ENCODE data around the gene ZSWIM9.

Gene ZSWIM9

DNA sequence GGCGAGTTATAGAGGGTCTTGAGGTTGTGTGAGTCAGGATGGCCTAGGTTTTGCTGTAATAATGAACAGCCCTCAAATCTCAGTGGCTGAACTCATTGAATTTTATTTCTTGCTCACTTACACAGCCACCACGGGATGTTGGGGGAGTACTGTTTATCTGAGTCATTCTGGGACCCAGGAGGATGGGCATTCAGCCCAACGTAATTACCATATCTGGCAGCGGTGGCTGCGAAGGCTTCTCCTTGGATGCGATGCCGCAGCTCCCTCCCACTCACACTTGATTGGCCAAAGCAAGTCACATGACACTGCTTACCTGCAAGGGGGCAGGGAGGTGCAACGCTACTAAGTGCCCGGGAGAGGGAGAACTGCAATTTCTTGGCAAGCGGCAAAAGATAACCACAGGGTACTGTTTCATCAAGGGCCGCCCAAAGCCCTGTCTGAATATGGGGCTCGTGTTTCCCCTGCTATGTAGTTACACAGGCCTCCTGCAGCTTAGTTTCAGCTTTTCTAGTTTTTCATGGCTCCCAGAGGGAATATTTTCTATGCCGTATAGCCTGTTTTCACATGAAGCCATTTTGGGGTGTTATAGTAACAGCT lies 19.9 kb downstream of the ZSWIM9 start (continued):
- TF ChIP-seq GLIS1 (tag by site-specific recombination; IDR thresholded peaks at IDR 0.05) = peak; percentile 95
- no peak for TF ChIP-seq ZNF138 (tag by site-specific recombination; IDR thresholded peaks at IDR 0.05; ENCODE audit: borderline replicate concordance)
- TF ChIP-seq, protein P1, sequence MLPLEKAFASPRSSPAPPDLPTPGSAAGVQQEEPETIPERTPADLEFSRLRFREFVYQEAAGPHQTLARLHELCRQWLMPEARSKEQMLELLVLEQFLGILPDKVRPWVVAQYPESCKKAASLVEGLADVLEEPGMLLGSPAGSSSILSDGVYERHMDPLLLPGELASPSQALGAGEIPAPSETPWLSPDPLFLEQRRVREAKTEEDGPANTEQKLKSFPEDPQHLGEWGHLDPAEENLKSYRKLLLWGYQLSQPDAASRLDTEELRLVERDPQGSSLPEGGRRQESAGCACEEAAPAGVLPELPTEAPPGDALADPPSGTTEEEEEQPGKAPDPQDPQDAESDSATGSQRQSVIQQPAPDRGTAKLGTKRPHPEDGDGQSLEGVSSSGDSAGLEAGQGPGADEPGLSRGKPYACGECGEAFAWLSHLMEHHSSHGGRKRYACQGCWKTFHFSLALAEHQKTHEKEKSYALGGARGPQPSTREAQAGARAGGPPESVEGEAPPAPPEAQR (tag by site-specific recombination; IDR thresholded peaks at IDR 0.05) = no peak
- TF ChIP-seq, protein P2, sequence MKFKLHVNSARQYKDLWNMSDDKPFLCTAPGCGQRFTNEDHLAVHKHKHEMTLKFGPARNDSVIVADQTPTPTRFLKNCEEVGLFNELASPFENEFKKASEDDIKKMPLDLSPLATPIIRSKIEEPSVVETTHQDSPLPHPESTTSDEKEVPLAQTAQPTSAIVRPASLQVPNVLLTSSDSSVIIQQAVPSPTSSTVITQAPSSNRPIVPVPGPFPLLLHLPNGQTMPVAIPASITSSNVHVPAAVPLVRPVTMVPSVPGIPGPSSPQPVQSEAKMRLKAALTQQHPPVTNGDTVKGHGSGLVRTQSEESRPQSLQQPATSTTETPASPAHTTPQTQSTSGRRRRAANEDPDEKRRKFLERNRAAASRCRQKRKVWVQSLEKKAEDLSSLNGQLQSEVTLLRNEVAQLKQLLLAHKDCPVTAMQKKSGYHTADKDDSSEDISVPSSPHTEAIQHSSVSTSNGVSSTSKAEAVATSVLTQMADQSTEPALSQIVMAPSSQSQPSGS (tag by site-specific recombination; IDR thresholded peaks at IDR 0.05; ENCODE audit: low read depth) = no peak
- TF ChIP-seq ZNF670 (tag by site-specific recombination; IDR thresholded peaks at IDR 0.05; ENCODE audit: low read depth) = no peak
- no peak for TF ChIP-seq ZNF184 (tag by site-specific recombination; IDR thresholded peaks at IDR 0.05)
- TF ChIP-seq ZNF629 (tag by site-specific recombination; IDR thresholded peaks at IDR 0.05) = no peak
- TF ChIP-seq ZNF391 (tag by site-specific recombination; IDR thresholded peaks at IDR 0.05; ENCODE audit: borderline replicate concordance, low read depth) = no peak
- TF ChIP-seq ZNF311 (tag by site-specific recombination; IDR thresholded peaks at IDR 0.05; ENCODE audit: borderline replicate concordance) = no peak
- no peak for TF ChIP-seq MYNN (tag by site-specific recombination; IDR thresholded peaks at IDR 0.05; ENCODE audit: borderline replicate concordance)
- TF ChIP-seq ZNF341 (tag by site-specific recombination; IDR thresholded peaks at IDR 0.05; ENCODE audit: low read depth) = peak; percentile 85
- TF ChIP-seq ZFP3 (tag by site-specific recombination; IDR thresholded peaks at IDR 0.05; ENCODE audit: low read depth) = no peak
- no peak for TF ChIP-seq ZNF239 (tag by site-specific recombination; IDR thresholded peaks at IDR 0.05)
- no peak for TF ChIP-seq RBAK (tag by site-specific recombination; IDR thresholded peaks at IDR 0.05)
- TF ChIP-seq ZNF658 (tag by site-specific recombination; IDR thresholded peaks at IDR 0.05) = no peak
- TF ChIP-seq, protein P3, sequence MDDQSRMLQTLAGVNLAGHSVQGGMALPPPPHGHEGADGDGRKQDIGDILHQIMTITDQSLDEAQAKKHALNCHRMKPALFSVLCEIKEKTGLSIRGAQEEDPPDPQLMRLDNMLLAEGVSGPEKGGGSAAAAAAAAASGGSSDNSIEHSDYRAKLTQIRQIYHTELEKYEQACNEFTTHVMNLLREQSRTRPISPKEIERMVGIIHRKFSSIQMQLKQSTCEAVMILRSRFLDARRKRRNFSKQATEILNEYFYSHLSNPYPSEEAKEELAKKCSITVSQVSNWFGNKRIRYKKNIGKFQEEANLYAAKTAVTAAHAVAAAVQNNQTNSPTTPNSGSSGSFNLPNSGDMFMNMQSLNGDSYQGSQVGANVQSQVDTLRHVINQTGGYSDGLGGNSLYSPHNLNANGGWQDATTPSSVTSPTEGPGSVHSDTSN (CRISPR knock-in tag; IDR thresholded peaks at IDR 0.05) = no peak
- TF ChIP-seq ZSCAN30 (tag by site-specific recombination; IDR thresholded peaks at IDR 0.05) = no peak
- TF ChIP-seq, protein P4, sequence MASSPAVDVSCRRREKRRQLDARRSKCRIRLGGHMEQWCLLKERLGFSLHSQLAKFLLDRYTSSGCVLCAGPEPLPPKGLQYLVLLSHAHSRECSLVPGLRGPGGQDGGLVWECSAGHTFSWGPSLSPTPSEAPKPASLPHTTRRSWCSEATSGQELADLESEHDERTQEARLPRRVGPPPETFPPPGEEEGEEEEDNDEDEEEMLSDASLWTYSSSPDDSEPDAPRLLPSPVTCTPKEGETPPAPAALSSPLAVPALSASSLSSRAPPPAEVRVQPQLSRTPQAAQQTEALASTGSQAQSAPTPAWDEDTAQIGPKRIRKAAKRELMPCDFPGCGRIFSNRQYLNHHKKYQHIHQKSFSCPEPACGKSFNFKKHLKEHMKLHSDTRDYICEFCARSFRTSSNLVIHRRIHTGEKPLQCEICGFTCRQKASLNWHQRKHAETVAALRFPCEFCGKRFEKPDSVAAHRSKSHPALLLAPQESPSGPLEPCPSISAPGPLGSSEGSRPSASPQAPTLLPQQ (tag by site-specific recombination; IDR thresholded peaks at IDR 0.05) = 0 out of 2 replicates have a peak, but pooled peaks have one; percentile 29
- peak; percentile 51; the same call in 1 of the 2 replicates for TF ChIP-seq ZXDB (tag by site-specific recombination; IDR thresholded peaks at IDR 0.05)
- TF ChIP-seq ZNF548 (tag by site-specific recombination; IDR thresholded peaks at IDR 0.05) = no peak
- TF ChIP-seq ZNF561 (tag by site-specific recombination; IDR thresholded peaks at IDR 0.05; ENCODE audit: borderline replicate concordance) = no peak
- TF ChIP-seq ZNF777 (tag by site-specific recombination; IDR thresholded peaks at IDR 0.05; ENCODE audit: borderline replicate concordance) = no peak
- peak; percentile 69 for TF ChIP-seq ZBTB17 (tag by site-specific recombination; IDR thresholded peaks at IDR 0.05)
- TF ChIP-seq, protein P5, sequence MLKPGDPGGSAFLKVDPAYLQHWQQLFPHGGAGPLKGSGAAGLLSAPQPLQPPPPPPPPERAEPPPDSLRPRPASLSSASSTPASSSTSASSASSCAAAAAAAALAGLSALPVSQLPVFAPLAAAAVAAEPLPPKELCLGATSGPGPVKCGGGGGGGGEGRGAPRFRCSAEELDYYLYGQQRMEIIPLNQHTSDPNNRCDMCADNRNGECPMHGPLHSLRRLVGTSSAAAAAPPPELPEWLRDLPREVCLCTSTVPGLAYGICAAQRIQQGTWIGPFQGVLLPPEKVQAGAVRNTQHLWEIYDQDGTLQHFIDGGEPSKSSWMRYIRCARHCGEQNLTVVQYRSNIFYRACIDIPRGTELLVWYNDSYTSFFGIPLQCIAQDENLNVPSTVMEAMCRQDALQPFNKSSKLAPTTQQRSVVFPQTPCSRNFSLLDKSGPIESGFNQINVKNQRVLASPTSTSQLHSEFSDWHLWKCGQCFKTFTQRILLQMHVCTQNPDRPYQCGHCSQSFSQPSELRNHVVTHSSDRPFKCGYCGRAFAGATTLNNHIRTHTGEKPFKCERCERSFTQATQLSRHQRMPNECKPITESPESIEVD (tag by site-specific recombination; IDR thresholded peaks at IDR 0.05) = peak; percentile 68; the same call in 1 of the 2 replicates
- no peak for TF ChIP-seq ZNF596 (tag by site-specific recombination; IDR thresholded peaks at IDR 0.05)
- TF ChIP-seq ZNF521 (tag by site-specific recombination; IDR thresholded peaks at IDR 0.05) = no peak
- no peak for TF ChIP-seq HOXA7 (CRISPR knock-in tag; IDR thresholded peaks at IDR 0.05; ENCODE audit: borderline replicate concordance)
- TF ChIP-seq, protein P6, sequence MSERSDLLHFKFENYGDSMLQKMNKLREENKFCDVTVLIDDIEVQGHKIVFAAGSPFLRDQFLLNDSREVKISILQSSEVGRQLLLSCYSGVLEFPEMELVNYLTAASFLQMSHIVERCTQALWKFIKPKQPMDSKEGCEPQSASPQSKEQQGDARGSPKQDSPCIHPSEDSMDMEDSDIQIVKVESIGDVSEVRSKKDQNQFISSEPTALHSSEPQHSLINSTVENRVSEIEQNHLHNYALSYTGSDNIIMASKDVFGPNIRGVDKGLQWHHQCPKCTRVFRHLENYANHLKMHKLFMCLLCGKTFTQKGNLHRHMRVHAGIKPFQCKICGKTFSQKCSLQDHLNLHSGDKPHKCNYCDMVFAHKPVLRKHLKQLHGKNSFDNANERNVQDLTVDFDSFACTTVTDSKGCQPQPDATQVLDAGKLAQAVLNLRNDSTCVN (tag by site-specific recombination; optimal IDR thresholded peaks at IDR 0.05) = no peak
- no peak for TF ChIP-seq ZNF292 (tag by site-specific recombination; IDR thresholded peaks at IDR 0.05; ENCODE audit: borderline replicate concordance, low read depth)
- TF ChIP-seq, protein P7, sequence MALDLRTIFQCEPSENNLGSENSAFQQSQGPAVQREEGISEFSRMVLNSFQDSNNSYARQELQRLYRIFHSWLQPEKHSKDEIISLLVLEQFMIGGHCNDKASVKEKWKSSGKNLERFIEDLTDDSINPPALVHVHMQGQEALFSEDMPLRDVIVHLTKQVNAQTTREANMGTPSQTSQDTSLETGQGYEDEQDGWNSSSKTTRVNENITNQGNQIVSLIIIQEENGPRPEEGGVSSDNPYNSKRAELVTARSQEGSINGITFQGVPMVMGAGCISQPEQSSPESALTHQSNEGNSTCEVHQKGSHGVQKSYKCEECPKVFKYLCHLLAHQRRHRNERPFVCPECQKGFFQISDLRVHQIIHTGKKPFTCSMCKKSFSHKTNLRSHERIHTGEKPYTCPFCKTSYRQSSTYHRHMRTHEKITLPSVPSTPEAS (tag by site-specific recombination; IDR thresholded peaks at IDR 0.05) = no peak

All from HEK293 (cell line).